Measurements from ENCODE around the gene FOSB. TPM values are rescaled to one million over a fixed set of nuclear protein-coding genes. Genes with fewer than 3 reads are reported as not detected.
A peak's percentile ranks its signal among the peaks of the same experiment; 100 is the strongest.

Gene FOSB
- total RNA-seq, 1 experiment from 2014 or later, result 29.3 TPM

DNA sequence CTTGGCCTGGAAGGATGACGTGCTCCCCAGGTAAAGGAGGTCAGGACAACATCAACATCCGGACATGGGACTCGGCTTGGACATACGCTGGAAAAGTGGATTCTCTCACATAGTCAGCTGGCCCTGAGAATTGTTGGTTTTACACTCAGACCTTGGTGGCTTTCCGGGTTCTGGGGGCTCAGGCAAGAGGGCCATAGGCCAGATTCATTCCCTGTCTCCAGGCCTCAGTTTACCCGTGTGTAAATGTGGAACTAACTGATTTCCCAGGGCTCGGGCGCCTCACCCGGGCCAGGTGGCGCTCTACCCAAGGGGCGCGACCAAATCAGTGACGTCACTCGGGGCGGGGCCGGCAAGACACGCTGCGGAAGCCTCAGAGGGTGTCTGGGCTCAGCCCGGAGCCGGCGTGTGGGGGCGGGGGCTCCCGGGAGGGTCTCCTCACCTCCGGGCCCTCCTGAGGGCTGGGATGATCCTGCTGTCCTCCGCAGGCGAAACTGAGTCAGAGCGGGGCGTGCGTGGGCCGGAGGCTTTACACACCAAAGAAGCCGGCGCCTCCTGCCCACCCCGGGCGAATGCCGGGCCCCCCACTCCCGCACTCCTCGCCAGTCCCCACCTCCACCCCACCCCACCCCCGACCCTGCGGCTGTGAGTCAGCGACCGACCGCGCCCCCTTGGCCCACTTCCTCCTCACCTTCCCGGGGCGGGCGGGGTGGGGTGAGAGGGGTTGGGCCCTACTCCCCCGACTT lies 38.6 kb downstream of the FOSB start:
- H3K4me3 Mint-ChIP-seq (ENCODE audit: unreplicated experiment), result peak overlapping the region; percentile 99
- BruUV-seq (replicated peaks), result TSS peak; percentile 64
- TF ChIP-seq, protein P1, sequence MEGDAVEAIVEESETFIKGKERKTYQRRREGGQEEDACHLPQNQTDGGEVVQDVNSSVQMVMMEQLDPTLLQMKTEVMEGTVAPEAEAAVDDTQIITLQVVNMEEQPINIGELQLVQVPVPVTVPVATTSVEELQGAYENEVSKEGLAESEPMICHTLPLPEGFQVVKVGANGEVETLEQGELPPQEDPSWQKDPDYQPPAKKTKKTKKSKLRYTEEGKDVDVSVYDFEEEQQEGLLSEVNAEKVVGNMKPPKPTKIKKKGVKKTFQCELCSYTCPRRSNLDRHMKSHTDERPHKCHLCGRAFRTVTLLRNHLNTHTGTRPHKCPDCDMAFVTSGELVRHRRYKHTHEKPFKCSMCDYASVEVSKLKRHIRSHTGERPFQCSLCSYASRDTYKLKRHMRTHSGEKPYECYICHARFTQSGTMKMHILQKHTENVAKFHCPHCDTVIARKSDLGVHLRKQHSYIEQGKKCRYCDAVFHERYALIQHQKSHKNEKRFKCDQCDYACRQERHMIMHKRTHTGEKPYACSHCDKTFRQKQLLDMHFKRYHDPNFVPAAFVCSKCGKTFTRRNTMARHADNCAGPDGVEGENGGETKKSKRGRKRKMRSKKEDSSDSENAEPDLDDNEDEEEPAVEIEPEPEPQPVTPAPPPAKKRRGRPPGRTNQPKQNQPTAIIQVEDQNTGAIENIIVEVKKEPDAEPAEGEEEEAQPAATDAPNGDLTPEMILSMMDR (IDR thresholded peaks at IDR 0.05; ENCODE audit: unreplicated experiment), result no peak
- DNase-seq (ENCODE audit: unreplicated experiment), result peak; percentile 96
- H3K27me3 Mint-ChIP-seq (ENCODE audit: insufficient read depth, unreplicated experiment), result no peaks in the 10 kb centered on the region
- H3K4me1 Mint-ChIP-seq (ENCODE audit: insufficient read depth, unreplicated experiment), result peaks cover 26% of the 10 kb centered on the region
- peak overlapping the region; percentile 91 for H3K27ac Mint-ChIP-seq (ENCODE audit: low read depth, unreplicated experiment)
- peaks cover 7% of the 10 kb centered on the region for H3K36me3 Mint-ChIP-seq (ENCODE audit: insufficient read depth, unreplicated experiment)
- ChIA-PET CTCF (interaction anchor here (0.6 to 2.0 kb wide), 5 partner anchors 11 to 135 kb away, joined by 3 to 10 read pairs (median 4); partner anchors contain the start of gene RTN2), POLR2A (interaction anchor here (0.5 to 2.3 kb wide), 7 partner anchors 10 to 328 kb away, joined by 3 to 10 read pairs (median 4); partner anchors contain the start of genes BLOC1S3, FOSB, QPCTL and RTN2)
- H3K9me3 Mint-ChIP-seq (ENCODE audit: unreplicated experiment), result no peaks in the 10 kb centered on the region
- intact Hi-C loops (cut with micrococcal nuclease), result loop anchor here (5.0 kb wide), 2 partner anchors 61 to 136 kb away; no protein-coding TSS in a partner anchor

DNA sequence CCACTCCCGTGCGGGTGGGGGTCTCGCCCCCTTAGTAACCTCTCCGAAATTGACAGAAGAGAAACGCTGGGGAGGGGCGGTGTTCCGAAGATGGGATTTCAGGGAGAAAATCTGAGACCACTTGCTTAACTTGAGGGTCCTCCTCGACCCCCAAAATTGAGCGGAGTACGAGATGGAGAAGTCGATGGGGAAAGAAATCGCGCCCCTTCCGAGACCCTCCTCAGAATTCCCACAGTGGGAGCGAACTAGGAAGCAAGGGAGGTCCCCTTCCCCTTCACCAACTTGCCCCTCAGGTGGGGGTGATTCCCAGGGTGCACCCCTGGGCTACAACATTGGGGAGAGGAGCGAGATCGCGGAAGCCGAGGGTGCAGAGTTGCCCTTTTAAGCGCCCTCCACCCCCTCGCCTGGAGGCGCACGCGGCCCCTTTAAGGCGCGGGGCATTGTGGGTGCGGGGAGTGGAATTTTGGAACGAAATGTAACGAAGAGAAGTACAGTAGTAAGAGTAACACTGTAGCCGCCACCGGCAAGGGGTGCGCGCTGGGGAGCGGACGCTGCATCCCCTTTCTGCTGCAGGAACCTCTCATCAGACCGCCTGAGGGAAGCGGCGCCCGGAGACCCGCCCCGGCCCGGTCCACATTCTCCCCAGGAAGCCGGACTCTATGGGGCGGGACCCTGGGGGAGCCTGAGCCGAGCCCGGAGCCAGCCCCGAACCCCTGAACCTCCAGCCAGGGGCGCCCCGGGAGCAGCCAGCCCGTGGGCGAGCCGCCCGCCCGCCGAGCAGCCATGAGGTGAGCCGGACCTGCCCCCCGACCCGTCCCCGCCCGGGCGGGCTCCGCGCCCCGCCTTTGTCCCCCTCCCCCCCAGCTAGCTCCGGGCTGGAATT lies 39.4 kb downstream of the FOSB start, which contains the start of gene VASP:
TSS of gene VASP (plus strand) at position 491 of the 883 bp plus-strand sequence. CDS start at position 784, 293 bp downstream.
- Mint-ChIP-seq H3K36me3 (ENCODE audit: insufficient read depth, unreplicated experiment) (peaks cover 7% of the 10 kb centered on the region), H3K27me3 (ENCODE audit: insufficient read depth, unreplicated experiment) (no peaks in the 10 kb centered on the region), H3K4me3 (ENCODE audit: unreplicated experiment) (peak within 1 kb of the TSS; percentile 99), H3K27ac (ENCODE audit: low read depth, unreplicated experiment) (peak within 1 kb of the TSS; percentile 91), H3K9me3 (ENCODE audit: unreplicated experiment) (no peaks in the 10 kb centered on the region), H3K4me1 (ENCODE audit: insufficient read depth, unreplicated experiment) (peaks cover 26% of the 10 kb centered on the region)
- DNase-seq (ENCODE audit: unreplicated experiment), result peak; percentile 96
- intact Hi-C loops (cut with micrococcal nuclease), result loop anchor here (1.0 to 5.0 kb wide), 3 partner anchors 16 to 135 kb away; no protein-coding TSS in a partner anchor
- ChIA-PET POLR2A (interaction anchor here (0.8 to 2.0 kb wide), 3 partner anchors 11 to 135 kb away, joined by 3 to 17 read pairs (median 4); partner anchors contain the start of gene PPP1R13L), CTCF (interaction anchor here (0.7 to 1.2 kb wide), 5 partner anchors 8 to 63 kb away, joined by 3 to 6 read pairs (median 4); no protein-coding TSS in a partner anchor)
- BruUV-seq (replicated peaks), result no TSS peak
- TF ChIP-seq, protein P1 (IDR thresholded peaks at IDR 0.05; ENCODE audit: unreplicated experiment), result no peak

DNA sequence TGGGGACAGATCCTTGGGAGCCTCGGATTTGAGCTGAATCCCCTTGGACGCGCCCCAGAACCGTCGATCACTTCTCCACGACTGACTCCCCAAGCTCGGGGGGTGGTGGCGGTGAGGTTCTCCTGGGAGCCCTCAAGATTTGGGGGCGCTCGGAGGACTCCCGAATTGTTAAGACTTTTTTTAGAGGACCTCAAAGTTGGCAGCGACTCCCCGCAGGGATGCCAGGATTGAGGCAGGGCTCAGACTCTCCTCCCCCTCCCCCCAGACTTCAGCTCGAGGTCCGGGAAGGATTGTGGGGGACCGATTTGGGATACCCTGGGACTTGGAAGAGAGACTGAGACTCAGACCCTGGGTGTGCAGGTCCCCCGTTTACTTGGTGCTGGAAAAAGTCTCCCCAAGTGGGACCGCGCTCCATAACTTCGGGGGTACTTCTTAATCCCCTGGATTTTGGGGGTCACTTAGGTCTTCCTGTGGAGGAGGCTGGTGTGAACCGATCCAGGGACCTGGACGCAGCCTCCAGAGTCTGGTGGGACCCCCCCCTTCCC lies 40.1 kb downstream of the FOSB start:
- POLR2A ChIA-PET, result interaction anchor here (0.8 to 2.0 kb wide), 8 partner anchors 12 to 134 kb away, joined by 3 to 17 read pairs (median 4); partner anchors contain the start of genes EML2, ERCC1 and PPP1R13L
- DNase-seq (ENCODE audit: unreplicated experiment), result peak; percentile 35
- no peaks in the 10 kb centered on the region for H3K27me3 Mint-ChIP-seq (ENCODE audit: insufficient read depth, unreplicated experiment)
- CTCF ChIA-PET, result interaction anchor here (0.6 to 1.2 kb wide), 7 partner anchors 8 to 62 kb away, joined by 3 to 6 read pairs (median 3); no protein-coding TSS in a partner anchor
- H3K9me3 Mint-ChIP-seq (ENCODE audit: unreplicated experiment), result no peaks in the 10 kb centered on the region
- H3K27ac Mint-ChIP-seq (ENCODE audit: low read depth, unreplicated experiment), result peak overlapping the region; percentile 91
- peak overlapping the region; percentile 99 for H3K4me3 Mint-ChIP-seq (ENCODE audit: unreplicated experiment)
- intact Hi-C loops (cut with micrococcal nuclease), result loop anchor here (1.0 to 5.0 kb wide), 3 partner anchors 15 to 134 kb away; no protein-coding TSS in a partner anchor
- TSS peak; percentile 46 for BruUV-seq (replicated peaks)
- peaks cover 7% of the 10 kb centered on the region for H3K36me3 Mint-ChIP-seq (ENCODE audit: insufficient read depth, unreplicated experiment)
- TF ChIP-seq, protein P1 (IDR thresholded peaks at IDR 0.05; ENCODE audit: unreplicated experiment), result no peak
- peaks cover 26% of the 10 kb centered on the region for H3K4me1 Mint-ChIP-seq (ENCODE audit: insufficient read depth, unreplicated experiment)
